Activated T-helper 1 cell treated with anti-CD3 and anti-CD28 coated beads, Interleukin-12 subunit alpha, Interleukin-12 subunit beta, Interleukin-2, Interleukin-4 antibody, amounts not matched to agents 30 ng/mL and 10 ng/mL and 1 ng/mL, durations not matched to agents 14 hours and 24 hours and 36 hours (primary cell): ENCODE measurements around the gene PLRG1. TPM values are rescaled to one million over a fixed set of nuclear protein-coding genes. Genes with fewer than 3 reads are reported as not detected.

Experiments used
- DNase-seq: peaks from one replicate; pipeline ENCODE4 v3.0.0; 2021; ENCODE audit warnings: low spot score
- H3K27ac Mint-ChIP-seq: one replicate; pipeline ENCODE4 v1.8.0; 2021; ENCODE audit warnings: mild to moderate bottlenecking, mixed read lengths
- H3K27me3 Mint-ChIP-seq: one replicate; pipeline ENCODE4 v1.8.0; 2022; ENCODE audit warnings: mild to moderate bottlenecking, moderate library complexity, mixed read lengths; ENCODE audit not compliant: insufficient read depth
- H3K36me3 Mint-ChIP-seq: one replicate; pipeline ENCODE4 v1.8.0; 2021; ENCODE audit warnings: low read depth, mixed read lengths
- H3K4me1 Mint-ChIP-seq: one replicate; pipeline ENCODE4 v1.8.0; 2021; ENCODE audit warnings: low read depth, mixed read lengths
- H3K4me3 Mint-ChIP-seq: one replicate; pipeline ENCODE4 v1.8.0; 2021; ENCODE audit warnings: mild to moderate bottlenecking, moderate library complexity, mixed read lengths
- H3K9me3 Mint-ChIP-seq: one replicate; pipeline ENCODE4 v1.8.0; 2021; ENCODE audit warnings: mixed read lengths
- intact Hi-C: fragments of 100-400 bp; cut with micrococcal nuclease; formaldehyde crosslinking; loops from one replicate; pipeline ENCODE4 v1.15.1; 2024
- total RNA-seq: library from RNA; stranded (reverse); gene quantifications from 2 replicates; pipeline ENCODE4 v1.2.3, GENCODE V29; 2022

Gene PLRG1
- total RNA-seq, 1 donor from 2014 or later = 96.4 TPM

GRCh38 chr4:154585369-154586018, 35.3 kb upstream of the PLRG1 start:
- H3K27me3 Mint-ChIP-seq = peaks cover 2% of the 10 kb centered on the region
- H3K4me1 Mint-ChIP-seq = no peaks in the 10 kb centered on the region
- no peaks in the 10 kb centered on the region for H3K9me3 Mint-ChIP-seq
- H3K36me3 Mint-ChIP-seq = no peaks in the 10 kb centered on the region
- H3K27ac Mint-ChIP-seq = no peak overlapping the region
- intact Hi-C loops = no loop called here
- no peak for DNase-seq
- H3K4me3 Mint-ChIP-seq = no peak overlapping the region

- no peaks in the 10 kb centered on the region for H3K36me3 Mint-ChIP-seq
- no peaks in the 10 kb centered on the region for H3K9me3 Mint-ChIP-seq
- intact Hi-C loops = no loop called here
- H3K4me3 Mint-ChIP-seq = no peak overlapping the region
- H3K27me3 Mint-ChIP-seq = peaks cover 3% of the 10 kb centered on the region
- H3K27ac Mint-ChIP-seq = no peak overlapping the region
- H3K4me1 Mint-ChIP-seq = no peaks in the 10 kb centered on the region
- no peak for DNase-seq
Measured at GRCh38 chr4:154584259-154584658, 34.1 kb upstream of the PLRG1 start.

GRCh38 chr4:154583677-154584076, 33.5 kb upstream of the PLRG1 start:
- no peaks in the 10 kb centered on the region for H3K4me1 Mint-ChIP-seq
- no peak overlapping the region for H3K4me3 Mint-ChIP-seq

GRCh38 chr4:154583230-154583629, 33.0 kb upstream of the PLRG1 start:
- no peaks in the 10 kb centered on the region for H3K9me3 Mint-ChIP-seq
- intact Hi-C loops = no loop called here
- no peak overlapping the region for H3K27ac Mint-ChIP-seq
- H3K36me3 Mint-ChIP-seq = no peaks in the 10 kb centered on the region
- no peaks in the 10 kb centered on the region for H3K4me1 Mint-ChIP-seq
- peaks cover 7% of the 10 kb centered on the region for H3K27me3 Mint-ChIP-seq
- H3K4me3 Mint-ChIP-seq = no peak overlapping the region
- DNase-seq = no peak

More at GRCh38 chr4:154583677-154584076, 33.5 kb upstream of the PLRG1 start:
- DNase-seq = no peak
- intact Hi-C loops = no loop called here
- Mint-ChIP-seq H3K36me3 (no peaks in the 10 kb centered on the region), H3K27ac (no peak overlapping the region), H3K9me3 (no peaks in the 10 kb centered on the region), H3K27me3 (peaks cover 7% of the 10 kb centered on the region)

GRCh38 chr4:154582723-154583122, 32.5 kb upstream of the PLRG1 start:
- no peak overlapping the region for H3K27ac Mint-ChIP-seq
- no peak for DNase-seq
- H3K9me3 Mint-ChIP-seq = no peaks in the 10 kb centered on the region
- no peak overlapping the region for H3K4me3 Mint-ChIP-seq
- H3K4me1 Mint-ChIP-seq = no peaks in the 10 kb centered on the region
- peaks cover 7% of the 10 kb centered on the region for H3K27me3 Mint-ChIP-seq
- no peaks in the 10 kb centered on the region for H3K36me3 Mint-ChIP-seq
- intact Hi-C loops = no loop called here

- Mint-ChIP-seq H3K4me3 (no peak overlapping the region), H3K36me3 (no peaks in the 10 kb centered on the region), H3K9me3 (no peaks in the 10 kb centered on the region), H3K27ac (no peak overlapping the region), H3K27me3 (peaks cover 7% of the 10 kb centered on the region), H3K4me1 (no peaks in the 10 kb centered on the region)
- DNase-seq = no peak
- intact Hi-C loops = no loop called here
Measured at GRCh38 chr4:154579927-154580326, 29.7 kb upstream of the PLRG1 start.

- no peak overlapping the region for H3K4me3 Mint-ChIP-seq
- no peaks in the 10 kb centered on the region for H3K9me3 Mint-ChIP-seq
- DNase-seq = no peak
Measured at GRCh38 chr4:154578919-154579318, 28.7 kb upstream of the PLRG1 start.

GRCh38 chr4:154577324-154577723, 27.1 kb upstream of the PLRG1 start:
- Mint-ChIP-seq H3K36me3 (no peaks in the 10 kb centered on the region), H3K4me1 (no peaks in the 10 kb centered on the region), H3K27ac (no peak overlapping the region), H3K9me3 (no peaks in the 10 kb centered on the region), H3K27me3 (peaks cover 9% of the 10 kb centered on the region), H3K4me3 (no peak overlapping the region)
- intact Hi-C loops = no loop called here
- no peak for DNase-seq

More at GRCh38 chr4:154578919-154579318, 28.7 kb upstream of the PLRG1 start:
- Mint-ChIP-seq H3K36me3 (no peaks in the 10 kb centered on the region), H3K27ac (no peak overlapping the region), H3K4me1 (no peaks in the 10 kb centered on the region), H3K27me3 (peaks cover 7% of the 10 kb centered on the region)
- intact Hi-C loops = no loop called here

- H3K36me3 Mint-ChIP-seq = no peaks in the 10 kb centered on the region
- DNase-seq = no peak
- H3K27ac Mint-ChIP-seq = no peak overlapping the region
- no peaks in the 10 kb centered on the region for H3K9me3 Mint-ChIP-seq
- no peaks in the 10 kb centered on the region for H3K4me1 Mint-ChIP-seq
- peaks cover 9% of the 10 kb centered on the region for H3K27me3 Mint-ChIP-seq
- no peak overlapping the region for H3K4me3 Mint-ChIP-seq
- intact Hi-C loops = no loop called here
Measured at GRCh38 chr4:154574311-154574710, 24.1 kb upstream of the PLRG1 start.

- no peaks in the 10 kb centered on the region for H3K36me3 Mint-ChIP-seq
- intact Hi-C loops = no loop called here
- H3K4me3 Mint-ChIP-seq = no peak overlapping the region
- H3K9me3 Mint-ChIP-seq = no peaks in the 10 kb centered on the region
- H3K27me3 Mint-ChIP-seq = peaks cover 5% of the 10 kb centered on the region
- DNase-seq = no peak
- no peak overlapping the region for H3K27ac Mint-ChIP-seq
- H3K4me1 Mint-ChIP-seq = no peaks in the 10 kb centered on the region
Measured at GRCh38 chr4:154573190-154573870, 23.1 kb upstream of the PLRG1 start.

GRCh38 chr4:154569584-154569983, 19.4 kb upstream of the PLRG1 start:
- Mint-ChIP-seq H3K36me3 (no peaks in the 10 kb centered on the region), H3K27ac (no peak overlapping the region), H3K9me3 (no peaks in the 10 kb centered on the region), H3K27me3 (peaks cover 9% of the 10 kb centered on the region), H3K4me1 (no peaks in the 10 kb centered on the region), H3K4me3 (no peak overlapping the region)
- no peak for DNase-seq
- intact Hi-C loops = no loop called here

- H3K4me3 Mint-ChIP-seq = no peak overlapping the region
- intact Hi-C loops = no loop called here
- DNase-seq = no peak
Measured at GRCh38 chr4:154569028-154569427, 18.8 kb upstream of the PLRG1 start.

GRCh38 chr4:154566639-154567204, 16.5 kb upstream of the PLRG1 start:
- Mint-ChIP-seq H3K36me3 (no peaks in the 10 kb centered on the region), H3K4me1 (no peaks in the 10 kb centered on the region), H3K27me3 (peaks cover 11% of the 10 kb centered on the region), H3K4me3 (no peak overlapping the region), H3K9me3 (no peaks in the 10 kb centered on the region), H3K27ac (no peak overlapping the region)
- intact Hi-C loops = no loop called here
- DNase-seq = no peak

More at GRCh38 chr4:154569028-154569427, 18.8 kb upstream of the PLRG1 start:
- Mint-ChIP-seq H3K36me3 (no peaks in the 10 kb centered on the region), H3K4me1 (no peaks in the 10 kb centered on the region), H3K9me3 (no peaks in the 10 kb centered on the region), H3K27ac (no peak overlapping the region), H3K27me3 (peaks cover 9% of the 10 kb centered on the region)
